Breast epithelium (tissue), 4 donors: ENCODE results near the gene HSD17B4. TPM values are rescaled to one million over a fixed set of nuclear protein-coding genes. Genes with fewer than 3 reads are reported as not detected.
A peak's percentile ranks its signal among the peaks of the same experiment; 100 is the strongest.

Experiments used
- DNase-seq, 2 donors: peaks; one replicate each; pipeline ENCODE4 v3.0.0-alpha.2; 2019; ENCODE audit warnings: low spot score in 2 of 2
- H3K27ac ChIP-seq, 2 donors: fragments of 200-600 bp; sonication (generic) in 1 of 2; one replicate each; pipeline ENCODE4 v1.5.1; 2016 to 2019; ENCODE audit warnings: mild to moderate bottlenecking in 1 of 2
- H3K27me3 ChIP-seq, 2 donors: fragments of 200-600 bp; sonication (generic) in 1 of 2; one replicate each; pipeline versions ENCODE4 v1.5.1 to v1.6.0; 2017 to 2019; ENCODE audit warnings: control low read depth in 1 of 2, mild to moderate bottlenecking in 1 of 2
- H3K36me3 ChIP-seq: fragments of 200-600 bp; one replicate; pipeline ENCODE4 v1.5.1; 2019
- H3K4me1 ChIP-seq, 2 donors: fragments of 200-600 bp; sonication (generic); one replicate each; pipeline ENCODE4 v1.5.1; 2016 to 2019; ENCODE audit warnings: control low read depth in 1 of 2
- H3K4me3 ChIP-seq, 3 donors: fragments of 200-600 bp; sonication (generic); 1 replicate in 2 of 3; 2 replicates in 1 of 3; pipeline ENCODE4 v1.5.1; 2016 to 2019; ENCODE audit warnings: mild to moderate bottlenecking in 3 of 3, moderate library complexity in 2 of 3
- H3K9me3 ChIP-seq, 2 donors: fragments of 200-600 bp; sonication (generic) in 1 of 2; one replicate each; pipeline ENCODE4 v1.5.1; 2016 to 2019; ENCODE audit warnings: control low read depth in 1 of 2
- CTCF ChIP-seq, 3 donors: fragments of 450-650 bp; IDR thresholded peaks; one replicate each; pipeline ENCODE4 v1.5.1; 2016 to 2017; ENCODE audit warnings: antibody characterized with exemption in 3 of 3, mild to moderate bottlenecking in 3 of 3, moderate library complexity in 3 of 3
- POLR2A ChIP-seq: fragments of 450-650 bp; IDR thresholded peaks from one replicate; pipeline ENCODE4 v1.6.1; 2016; ENCODE audit warnings: antibody characterized with exemption, mild to moderate bottlenecking, moderate library complexity
- POLR2AphosphoS5 ChIP-seq, 3 donors: sonication (generic); formaldehyde crosslinking; IDR thresholded peaks; one replicate each; pipeline ENCODE4 v1.6.1; 2017; ENCODE audit warnings: antibody characterized with exemption in 3 of 3
- intact Hi-C: fragments of 100-400 bp; cut with DNase I; formaldehyde crosslinking; loops from one replicate; pipeline ENCODE4 v1.15.1; 2023; ENCODE audit warnings: low total_unique reads
- total RNA-seq, 3 donors: library from RNA; depleted of rRNA; stranded (reverse); fragments of >200 nt; gene quantifications; one replicate each; pipeline ENCODE4 v1.1.0, GENCODE V29; 2016

The HSD17B4 gene
- 100 to 1,000 TPM; 173 to 360 (median 265) TPM for total RNA-seq

GRCh38 chr5:119452373-119453039 is at the start of gene HSD17B4:
TSS of gene HSD17B4 (plus strand) at chr5:119452497. CDS start at chr5:119452576, 79 bp downstream.
- DNase-seq = peak; percentile 83 to 86
- Histone ChIP-seq H3K36me3 (peaks cover 9% of the 10 kb centered on the region), H3K27ac (peak within 1 kb of the TSS; percentile 91 to 96), H3K4me1 (no peaks in the 10 kb centered on the region), H3K27me3 (no peaks in the 10 kb centered on the region), H3K9me3 (peaks cover 0 to 9% of the 10 kb centered on the region in 2 donors), H3K4me3 (peak within 1 kb of the TSS; percentile 79 to 100 (median 88))
- intact Hi-C loops = no loop called here
- TF ChIP-seq CTCF (IDR thresholded peaks at IDR 0.05) (no peak), POLR2AphosphoS5 (IDR thresholded peaks at IDR 0.05) (peak; percentile 81 to 96 (median 85)), POLR2A (peak; percentile 67)

- Histone ChIP-seq H3K27me3 (no peaks in the 10 kb centered on the region), H3K4me3 (no peak overlapping the region), H3K9me3 (no peaks in the 10 kb centered on the region), H3K27ac (peak overlapping the region in 1 of 2 donors; percentile 48), H3K36me3 (no peaks in the 10 kb centered on the region), H3K4me1 (no peaks in the 10 kb centered on the region)
- TF ChIP-seq POLR2A (no peak), CTCF (IDR thresholded peaks at IDR 0.05) (no peak), POLR2AphosphoS5 (IDR thresholded peaks at IDR 0.05) (no peak)
- DNase-seq = no peak
- intact Hi-C loops = no loop called here
Measured at GRCh38 chr5:119402555-119402954, 49.7 kb upstream of the HSD17B4 start.

GRCh38 chr5:119404033-119404432 is 48.3 kb upstream of the HSD17B4 start:
- TF ChIP-seq CTCF (IDR thresholded peaks at IDR 0.05) (no peak), POLR2A (no peak), POLR2AphosphoS5 (IDR thresholded peaks at IDR 0.05) (no peak)
- Histone ChIP-seq H3K27ac (no peak overlapping the region), H3K9me3 (no peaks in the 10 kb centered on the region), H3K4me1 (no peaks in the 10 kb centered on the region), H3K27me3 (no peaks in the 10 kb centered on the region), H3K36me3 (no peaks in the 10 kb centered on the region), H3K4me3 (no peak overlapping the region)
- intact Hi-C loops = no loop called here
- no peak for DNase-seq

GRCh38 chr5:119405419-119405818 is 46.9 kb upstream of the HSD17B4 start:
- Histone ChIP-seq H3K4me3 (no peak overlapping the region), H3K27ac (no peak overlapping the region), H3K36me3 (no peaks in the 10 kb centered on the region), H3K4me1 (no peaks in the 10 kb centered on the region), H3K9me3 (no peaks in the 10 kb centered on the region), H3K27me3 (no peaks in the 10 kb centered on the region)
- intact Hi-C loops = no loop called here
- DNase-seq = no peak
- TF ChIP-seq POLR2AphosphoS5 (IDR thresholded peaks at IDR 0.05) (no peak), POLR2A (no peak), CTCF (IDR thresholded peaks at IDR 0.05) (no peak)

GRCh38 chr5:119406551-119407110 is 45.7 kb upstream of the HSD17B4 start:
- intact Hi-C loops = no loop called here
- no peaks in the 10 kb centered on the region for H3K27me3 ChIP-seq
- TF ChIP-seq POLR2A (no peak), POLR2AphosphoS5 (IDR thresholded peaks at IDR 0.05) (no peak), CTCF (IDR thresholded peaks at IDR 0.05) (no peak)
- no peak overlapping the region for H3K4me3 ChIP-seq
- DNase-seq = no peak
- H3K27ac ChIP-seq = no peak overlapping the region
- no peaks in the 10 kb centered on the region for H3K9me3 ChIP-seq
- no peaks in the 10 kb centered on the region for H3K4me1 ChIP-seq
- H3K36me3 ChIP-seq = no peaks in the 10 kb centered on the region
